Mucosa of stomach (tissue), 1 donor: ENCODE results near the gene SHROOM4.

Experiments
- H3K27me3 ChIP-seq: one replicate; pipeline ENCODE4 v1.7.0; 2013; ENCODE audit warnings: mild to moderate bottlenecking, low read length; ENCODE audit not compliant: control insufficient read depth, insufficient read depth
- H3K36me3 ChIP-seq: one replicate; pipeline ENCODE4 v1.7.0; 2013; ENCODE audit warnings: low read length; ENCODE audit not compliant: control insufficient read depth, insufficient read depth
- H3K4me1 ChIP-seq: one replicate; pipeline ENCODE4 v1.7.0; 2013; ENCODE audit warnings: mild to moderate bottlenecking, low read length; ENCODE audit not compliant: control insufficient read depth, insufficient read depth
- H3K4me3 ChIP-seq: one replicate; pipeline ENCODE4 v1.7.0; 2013; ENCODE audit warnings: low read length
- H3K9ac ChIP-seq: one replicate; pipeline ENCODE4 v1.7.0; 2013; ENCODE audit warnings: mild to moderate bottlenecking, low read length, moderate library complexity
- H3K9me3 ChIP-seq: one replicate; pipeline ENCODE4 v1.7.0; 2013; ENCODE audit warnings: mild to moderate bottlenecking, low read length, moderate library complexity; ENCODE audit not compliant: control insufficient read depth
- donor health status: Pancreatic carcinoma.

SHROOM4 gene

DNA sequence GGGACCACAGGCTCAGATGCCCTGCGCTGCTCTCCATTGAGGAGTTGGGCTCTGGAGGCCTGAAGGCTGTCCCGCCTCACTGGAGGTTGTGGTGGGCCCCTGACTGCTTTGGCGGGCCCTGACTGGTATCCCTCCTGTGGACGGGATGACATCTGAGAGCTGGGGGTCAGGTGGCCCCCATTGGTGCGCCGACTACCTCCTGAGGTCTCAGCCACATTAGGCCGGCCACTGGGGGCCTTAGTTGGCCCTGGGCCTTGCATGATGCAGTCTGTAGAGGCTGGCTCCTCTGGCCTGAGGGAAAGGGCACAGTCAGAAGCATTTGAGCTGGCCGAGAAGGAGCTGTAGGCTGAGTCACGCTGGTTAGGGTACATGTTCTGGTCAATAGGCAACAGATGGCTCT, 178.8 kb downstream of the SHROOM4 start:
- Histone ChIP-seq H3K4me3 (no peak overlapping the region), H3K9me3 (no peaks in the 10 kb centered on the region), H3K9ac (no peak overlapping the region), H3K27me3 (no peaks in the 10 kb centered on the region), H3K36me3 (no peaks in the 10 kb centered on the region), H3K4me1 (no peaks in the 10 kb centered on the region)

- Histone ChIP-seq H3K4me3 (no peak overlapping the region), H3K9me3 (no peaks in the 10 kb centered on the region), H3K36me3 (no peaks in the 10 kb centered on the region), H3K27me3 (no peaks in the 10 kb centered on the region), H3K4me1 (no peaks in the 10 kb centered on the region), H3K9ac (no peak overlapping the region)
These were observed 184.2 kb downstream of the SHROOM4 start for GRCh38 chrX:50629774-50630173.

GRCh38 chrX:50627696-50628095, 186.3 kb downstream of the SHROOM4 start:
- H3K9ac ChIP-seq: no peak overlapping the region
- H3K36me3 ChIP-seq: no peaks in the 10 kb centered on the region
- H3K4me3 ChIP-seq: no peak overlapping the region
- no peaks in the 10 kb centered on the region for H3K4me1 ChIP-seq
- no peaks in the 10 kb centered on the region for H3K27me3 ChIP-seq
- H3K9me3 ChIP-seq: no peaks in the 10 kb centered on the region

DNA sequence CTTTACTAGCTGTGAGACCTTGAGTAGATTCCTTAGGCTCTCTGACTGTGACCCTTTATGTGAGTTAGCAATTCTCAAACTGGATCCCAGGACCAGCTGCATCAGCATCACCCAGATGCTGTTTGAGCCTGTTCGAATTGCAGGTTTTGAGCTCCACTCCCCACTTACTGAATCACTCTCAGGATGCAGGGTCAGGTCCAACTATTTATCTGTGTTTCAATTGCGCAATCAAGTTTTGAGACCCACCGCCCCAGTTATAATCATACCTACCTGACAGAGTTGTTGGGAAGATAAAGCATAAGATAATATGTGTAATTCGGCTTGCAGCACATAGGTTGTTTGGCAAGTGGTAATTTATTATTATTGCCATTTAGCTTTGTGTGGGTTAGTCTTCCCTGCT, 187.6 kb downstream of the SHROOM4 start:
- Histone ChIP-seq H3K27me3 (no peaks in the 10 kb centered on the region), H3K36me3 (no peaks in the 10 kb centered on the region), H3K9ac (no peak overlapping the region), H3K4me3 (no peak overlapping the region), H3K9me3 (no peaks in the 10 kb centered on the region), H3K4me1 (no peaks in the 10 kb centered on the region)

DNA sequence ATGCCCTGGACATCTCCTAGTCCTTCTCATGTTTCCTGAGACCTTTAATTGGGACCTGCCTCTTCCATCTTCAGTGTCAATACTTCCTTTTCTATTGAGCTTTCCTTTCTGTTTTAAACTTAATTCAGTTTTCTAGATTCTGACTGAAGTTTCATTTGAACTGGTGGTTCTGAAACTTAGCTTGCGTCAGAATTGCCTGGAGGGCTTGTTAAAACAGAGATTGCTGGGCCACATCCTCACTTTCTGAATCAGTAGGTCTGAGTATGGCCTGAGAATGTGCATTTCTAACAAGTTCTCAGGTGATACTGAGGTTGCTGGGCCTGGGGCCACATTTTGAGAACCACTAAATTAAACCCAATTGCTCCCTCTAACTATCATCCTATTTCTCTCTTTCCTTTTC, 191.2 kb downstream of the SHROOM4 start:
- no peak overlapping the region for H3K9ac ChIP-seq
- H3K4me1 ChIP-seq: no peaks in the 10 kb centered on the region
- H3K36me3 ChIP-seq: no peaks in the 10 kb centered on the region
- H3K27me3 ChIP-seq: no peaks in the 10 kb centered on the region
- no peaks in the 10 kb centered on the region for H3K9me3 ChIP-seq
- no peak overlapping the region for H3K4me3 ChIP-seq

- Histone ChIP-seq H3K4me1 (no peaks in the 10 kb centered on the region), H3K9me3 (no peaks in the 10 kb centered on the region), H3K27me3 (no peaks in the 10 kb centered on the region), H3K36me3 (no peaks in the 10 kb centered on the region), H3K9ac (no peak overlapping the region), H3K4me3 (no peak overlapping the region)
These were observed 195.0 kb downstream of the SHROOM4 start for GRCh38 chrX:50618788-50619558.

DNA sequence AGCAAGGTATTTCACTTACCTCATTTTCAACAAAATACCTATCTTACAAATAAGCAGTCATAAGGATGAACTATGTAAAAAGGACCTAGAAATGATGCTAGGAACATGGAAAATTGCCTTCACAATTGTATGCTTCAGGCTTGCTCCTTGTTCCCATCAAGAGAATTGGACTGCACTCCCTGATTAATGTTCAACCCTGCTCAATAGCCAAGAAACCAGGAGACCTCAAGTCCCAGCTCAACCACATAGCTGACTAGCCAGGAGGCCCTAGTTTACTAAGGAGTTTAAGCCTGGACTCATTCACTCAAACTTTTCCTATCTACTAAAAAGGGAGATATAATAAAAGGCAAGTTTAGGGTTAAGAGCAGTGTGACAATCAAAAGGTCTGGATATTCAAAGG, 196.8 kb downstream of the SHROOM4 start:
- Histone ChIP-seq H3K36me3 (no peaks in the 10 kb centered on the region), H3K9ac (no peak overlapping the region), H3K9me3 (no peaks in the 10 kb centered on the region), H3K27me3 (no peaks in the 10 kb centered on the region), H3K4me1 (no peaks in the 10 kb centered on the region), H3K4me3 (no peak overlapping the region)

DNA sequence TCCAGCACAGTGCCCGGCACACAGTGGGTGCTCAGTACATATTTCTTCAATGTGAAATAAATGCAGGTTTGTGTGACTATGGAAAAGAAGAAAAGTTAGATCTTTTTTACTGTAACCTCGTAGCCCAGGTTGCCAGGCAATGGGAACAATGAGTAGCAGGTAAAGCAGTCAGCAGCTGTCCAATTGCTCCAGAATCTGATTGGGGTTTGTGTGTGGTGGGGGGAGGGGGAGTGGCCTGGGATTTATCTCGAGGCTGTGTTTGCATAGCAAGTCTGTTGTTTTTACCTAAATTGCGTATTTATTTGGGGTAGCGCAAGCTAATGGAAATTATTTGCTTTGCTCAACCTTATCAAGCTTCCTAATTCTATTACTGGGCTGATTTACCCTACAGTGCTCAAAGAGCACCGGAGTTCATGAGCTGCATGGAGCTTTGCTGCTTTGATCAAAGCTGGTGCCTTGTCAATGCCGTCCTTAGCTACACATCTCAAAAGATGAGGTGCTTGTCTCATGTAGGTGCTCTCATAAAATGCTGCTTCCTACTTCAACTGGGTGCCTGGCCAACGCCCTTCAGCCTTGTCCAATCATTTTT, 198.3 kb downstream of the SHROOM4 start:
- no peaks in the 10 kb centered on the region for H3K9me3 ChIP-seq
- H3K4me3 ChIP-seq: no peak overlapping the region
- H3K9ac ChIP-seq: no peak overlapping the region
- no peaks in the 10 kb centered on the region for H3K27me3 ChIP-seq
- no peaks in the 10 kb centered on the region for H3K4me1 ChIP-seq
- H3K36me3 ChIP-seq: no peaks in the 10 kb centered on the region

GRCh38 chrX:50614460-50614859, 199.5 kb downstream of the SHROOM4 start:
- Histone ChIP-seq H3K27me3 (no peaks in the 10 kb centered on the region), H3K36me3 (no peaks in the 10 kb centered on the region), H3K9me3 (no peaks in the 10 kb centered on the region), H3K9ac (no peak overlapping the region), H3K4me3 (no peak overlapping the region), H3K4me1 (no peaks in the 10 kb centered on the region)

GRCh38 chrX:50613846-50614245, 200.1 kb downstream of the SHROOM4 start:
- Histone ChIP-seq H3K4me3 (no peak overlapping the region), H3K9me3 (no peaks in the 10 kb centered on the region), H3K4me1 (no peaks in the 10 kb centered on the region), H3K27me3 (no peaks in the 10 kb centered on the region), H3K36me3 (no peaks in the 10 kb centered on the region), H3K9ac (no peak overlapping the region)

DNA sequence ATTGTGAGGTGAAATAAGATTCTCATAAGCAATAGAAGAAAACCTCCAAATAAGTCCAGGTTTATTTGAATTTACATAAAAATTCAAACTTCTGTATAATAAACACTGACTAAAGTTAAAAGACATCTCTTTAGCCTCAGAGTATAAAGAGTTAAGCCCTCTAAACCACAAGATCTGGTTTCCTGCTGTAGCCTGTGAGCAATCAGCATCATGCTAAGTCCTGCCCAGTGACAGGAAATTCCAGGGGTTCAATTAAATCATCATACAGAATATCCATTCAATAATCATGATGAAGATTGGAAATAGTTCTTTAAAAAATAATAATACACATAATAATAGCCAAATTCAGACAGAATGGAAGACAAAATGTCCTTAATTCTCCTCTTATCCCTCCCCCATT, 204.2 kb downstream of the SHROOM4 start:
- H3K36me3 ChIP-seq: no peaks in the 10 kb centered on the region
- H3K4me1 ChIP-seq: no peaks in the 10 kb centered on the region
- no peaks in the 10 kb centered on the region for H3K9me3 ChIP-seq
- H3K9ac ChIP-seq: no peak overlapping the region
- H3K27me3 ChIP-seq: no peaks in the 10 kb centered on the region
- no peak overlapping the region for H3K4me3 ChIP-seq

GRCh38 chrX:50606300-50606950, 207.6 kb downstream of the SHROOM4 start:
- no peak overlapping the region for H3K4me3 ChIP-seq
- no peaks in the 10 kb centered on the region for H3K36me3 ChIP-seq
- no peak overlapping the region for H3K9ac ChIP-seq
- H3K27me3 ChIP-seq: no peaks in the 10 kb centered on the region
- H3K4me1 ChIP-seq: no peaks in the 10 kb centered on the region
- no peaks in the 10 kb centered on the region for H3K9me3 ChIP-seq
